DOHH2 (cell line): ENCODE measurements around the gene CTSH.

Source experiments
- H3F3A ChIP-seq: fragments of 200-600 bp; sonication (generic), shearing (Covaris generic); 2 replicates; pipeline ENCODE4 v1.6.0; 2016; ENCODE audit warnings: antibody characterized with exemption, mild to moderate bottlenecking; ENCODE audit not compliant: control insufficient read depth, insufficient read depth
- H3K27ac ChIP-seq: fragments of 200-600 bp; sonication (generic); 2 replicates; pipeline ENCODE4 v1.5.1; 2014; ENCODE audit warnings: low read depth, mild to moderate bottlenecking, low read length, moderate library complexity
- H3K27me3 ChIP-seq: fragments of 200-600 bp; sonication (generic); 2 replicates; pipeline ENCODE4 v1.6.1; 2014; ENCODE audit warnings: mild to moderate bottlenecking, low read length, mixed read lengths; ENCODE audit not compliant: control insufficient read depth
- H3K36me3 ChIP-seq: fragments of 200-600 bp; sonication (generic); 2 replicates; pipeline ENCODE4 v1.6.1; 2014; ENCODE audit warnings: mild to moderate bottlenecking, low read length, moderate library complexity, mixed read lengths; ENCODE audit not compliant: control insufficient read depth
- H3K4me1 ChIP-seq: fragments of 200-600 bp; sonication (generic); 2 replicates; pipeline ENCODE4 v1.6.1; 2014; ENCODE audit warnings: mild to moderate bottlenecking, low read length, mixed read lengths; ENCODE audit not compliant: control insufficient read depth
- H3K4me2 ChIP-seq: fragments of 200-600 bp; sonication (generic); 2 replicates; pipeline ENCODE4 v1.6.0; 2014; ENCODE audit warnings: mild to moderate bottlenecking, low read length, moderate library complexity
- H3K4me3 ChIP-seq: fragments of 200-600 bp; sonication (generic); 2 replicates; pipeline ENCODE4 v1.5.1; 2014; ENCODE audit warnings: mild to moderate bottlenecking, low read length, mixed read lengths
- H3K79me2 ChIP-seq: fragments of 200-600 bp; sonication (generic); 2 replicates; pipeline ENCODE4 v1.6.1; 2014; ENCODE audit warnings: mild to moderate bottlenecking, low read length, mixed read lengths; ENCODE audit not compliant: control insufficient read depth
- H3K9me2 ChIP-seq: fragments of 200-600 bp; sonication (generic); replicated peaks from 2 replicates; pipeline ENCODE4 v1.6.1; 2014; ENCODE audit warnings: mild to moderate bottlenecking, low read length, mixed read lengths; ENCODE audit not compliant: control insufficient read depth
- H3K9me3 ChIP-seq: fragments of 200-600 bp; sonication (generic); 2 replicates; pipeline ENCODE4 v1.6.1; 2014; ENCODE audit warnings: antibody characterized with exemption, low read length, mixed read lengths; ENCODE audit not compliant: control insufficient read depth, insufficient read depth
- H4K20me1 ChIP-seq: fragments of 200-600 bp; sonication (generic); 2 replicates; pipeline ENCODE4 v1.6.0; 2014; ENCODE audit warnings: low read depth, mild to moderate bottlenecking, antibody characterized with exemption, low read length, moderate library complexity; ENCODE audit not compliant: control insufficient read depth, insufficient read depth
- CTCF ChIP-seq: fragments of 200-600 bp; sonication (generic); IDR thresholded peaks from one replicate; pipeline ENCODE4 v1.5.1; 2014; ENCODE audit warnings: antibody characterized with exemption, mild to moderate bottlenecking, low read depth, low read length; ENCODE audit not compliant: poor library complexity, severe bottlenecking
- EZH2phosphoT487 ChIP-seq: fragments of 200-600 bp; sonication (generic); IDR thresholded peaks from 2 replicates; pipeline ENCODE4 v1.6.1; 2017; ENCODE audit warnings: borderline replicate concordance, mild to moderate bottlenecking, antibody characterized with exemption, low read length, moderate library complexity, mixed read lengths

CTSH gene

GRCh38 chr15:78950902-78951840 is 6.3 kb upstream of the CTSH start:
- Histone ChIP-seq H3F3A (no peaks in the 10 kb centered on the region; the same call in 1 of the 2 replicates), H4K20me1 (no peaks in the 10 kb centered on the region), H3K79me2 (no peaks in the 10 kb centered on the region), H3K4me2 (peak overlapping the region; percentile 65), H3K27me3 (no peaks in the 10 kb centered on the region), H3K36me3 (no peaks in the 10 kb centered on the region), H3K4me3 (peak overlapping the region; percentile 34), H3K9me2 (no peaks in the 10 kb centered on the region), H3K27ac (peak overlapping the region; percentile 7), H3K4me1 (peaks cover 16% of the 10 kb centered on the region), H3K9me3 (no peaks in the 10 kb centered on the region)
- TF ChIP-seq CTCF, result no peak
- no peak for TF ChIP-seq EZH2phosphoT487

- Histone ChIP-seq H3K4me2 (no peak overlapping the region), H3K9me3 (no peaks in the 10 kb centered on the region), H3K27me3 (no peaks in the 10 kb centered on the region), H3K79me2 (no peaks in the 10 kb centered on the region), H3K27ac (no peak overlapping the region), H3K36me3 (no peaks in the 10 kb centered on the region), H3F3A (no peaks in the 10 kb centered on the region; the same call in 1 of the 2 replicates), H4K20me1 (no peaks in the 10 kb centered on the region), H3K9me2 (no peaks in the 10 kb centered on the region), H3K4me1 (peaks cover 22% of the 10 kb centered on the region), H3K4me3 (no peak overlapping the region)
- TF ChIP-seq CTCF, result no peak
- TF ChIP-seq EZH2phosphoT487, result no peak
Measured at GRCh38 chr15:78950343-78950742, 5.5 kb upstream of the CTSH start.

- Histone ChIP-seq H3K27ac (no peak overlapping the region), H3K9me3 (no peaks in the 10 kb centered on the region), H3K27me3 (no peaks in the 10 kb centered on the region; the same call in 1 of the 2 replicates), H4K20me1 (no peaks in the 10 kb centered on the region), H3K79me2 (peaks cover 5% of the 10 kb centered on the region), H3K4me2 (no peak overlapping the region), H3F3A (no peaks in the 10 kb centered on the region; the same call in 1 of the 2 replicates), H3K9me2 (no peaks in the 10 kb centered on the region), H3K4me3 (no peak overlapping the region), H3K4me1 (peaks cover 25% of the 10 kb centered on the region), H3K36me3 (peaks cover 3% of the 10 kb centered on the region)
- TF ChIP-seq EZH2phosphoT487, result no peak
- TF ChIP-seq CTCF, result no peak
Measured at GRCh38 chr15:78949461-78949860, 4.6 kb upstream of the CTSH start.
